ENCODE data around the gene PPP2R3A. TPM values are rescaled to one million over a fixed set of nuclear protein-coding genes. Genes with fewer than 3 reads are reported as not detected.

PPP2R3A gene
- total and polyA plus RNA-seq, 2 of the 13 experiments (the other 11 are each of a cell fraction or from before 2014, with no cell fraction given), result 0.07 to 0.12 TPM

GRCh38 chr3:136038668-136039067, 73.1 kb downstream of the PPP2R3A start (continued):
- TF ChIP-seq HNF4G (IDR thresholded peaks at IDR 0.05; ENCODE audit: borderline replicate concordance, low read depth, low read length) (no peak), HNF4G (CRISPR knock-in tag; IDR thresholded peaks at IDR 0.05; ENCODE audit: borderline replicate concordance, low read depth) (no peak), ZBTB38 (CRISPR knock-in tag; IDR thresholded peaks at IDR 0.05) (no peak), ZNF33A (CRISPR knock-in tag; IDR thresholded peaks at IDR 0.05; ENCODE audit: borderline replicate concordance) (no peak), CBX2 (IDR thresholded peaks at IDR 0.05; ENCODE audit: low read depth, low read length) (no peak), CBX2 (CRISPR knock-in tag; IDR thresholded peaks at IDR 0.05; ENCODE audit: low read depth) (no peak), PAF1 (CRISPR knock-in tag; IDR thresholded peaks at IDR 0.05) (no peak)
- TF ChIP-seq, protein P1, sequence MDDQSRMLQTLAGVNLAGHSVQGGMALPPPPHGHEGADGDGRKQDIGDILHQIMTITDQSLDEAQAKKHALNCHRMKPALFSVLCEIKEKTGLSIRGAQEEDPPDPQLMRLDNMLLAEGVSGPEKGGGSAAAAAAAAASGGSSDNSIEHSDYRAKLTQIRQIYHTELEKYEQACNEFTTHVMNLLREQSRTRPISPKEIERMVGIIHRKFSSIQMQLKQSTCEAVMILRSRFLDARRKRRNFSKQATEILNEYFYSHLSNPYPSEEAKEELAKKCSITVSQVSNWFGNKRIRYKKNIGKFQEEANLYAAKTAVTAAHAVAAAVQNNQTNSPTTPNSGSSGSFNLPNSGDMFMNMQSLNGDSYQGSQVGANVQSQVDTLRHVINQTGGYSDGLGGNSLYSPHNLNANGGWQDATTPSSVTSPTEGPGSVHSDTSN (CRISPR knock-in tag; IDR thresholded peaks at IDR 0.05; ENCODE audit: borderline replicate concordance), result no peak

DNA sequence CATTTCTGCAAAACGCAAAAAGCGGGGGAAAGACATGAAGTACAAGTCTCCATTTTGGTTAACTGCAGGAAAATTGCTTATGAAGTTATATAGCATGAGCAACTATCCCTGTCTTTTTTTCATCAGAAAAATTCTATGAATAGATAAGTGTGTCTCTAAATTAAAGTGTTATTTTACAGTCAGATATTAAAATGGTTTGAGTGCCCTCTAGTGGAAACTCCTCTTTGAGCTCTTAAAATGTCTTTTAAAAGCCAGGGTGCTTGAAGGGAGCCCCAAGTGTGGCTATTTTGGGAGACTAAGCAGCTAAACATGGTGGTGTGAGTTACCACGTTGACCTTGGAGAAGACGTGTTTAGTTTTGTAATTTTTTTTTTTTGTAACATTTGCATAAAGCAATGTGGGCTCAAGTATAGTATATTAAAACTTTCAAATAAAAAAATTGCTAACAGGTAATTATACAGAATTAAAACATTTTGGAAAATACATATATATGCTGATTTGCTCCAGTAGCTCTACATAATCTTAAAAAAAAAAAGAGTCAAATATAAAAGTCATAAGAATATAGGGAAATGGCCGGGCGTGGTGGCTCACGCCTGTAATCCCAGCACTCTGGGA, 77.2 kb downstream of the PPP2R3A start:
- CTCF ChIA-PET (ENCODE audit: low intra/inter-chr PET ratio, low total read pairs), result interaction anchor here (1.3 kb wide), 1 partner anchor 124 kb away, joined by 3 read pairs; no protein-coding TSS in a partner anchor
- TF ChIP-seq THAP8 (CRISPR knock-in tag; IDR thresholded peaks at IDR 0.05; ENCODE audit: borderline replicate concordance) (no peak), SNRNP70 (IDR thresholded peaks at IDR 0.05; ENCODE audit: low read depth, low read length) (no peak), STAG1 (CRISPR knock-in tag; IDR thresholded peaks at IDR 0.05) (peak; percentile 53), ZNF773 (CRISPR knock-in tag; IDR thresholded peaks at IDR 0.05; ENCODE audit: borderline replicate concordance) (no peak), SNAI1 (CRISPR knock-in tag; IDR thresholded peaks at IDR 0.05; ENCODE audit: borderline replicate concordance) (no peak), XRCC5 (optimal IDR thresholded peaks at IDR 0.05; ENCODE audit: low read length) (no peak)
- TF ChIP-seq, protein P2, sequence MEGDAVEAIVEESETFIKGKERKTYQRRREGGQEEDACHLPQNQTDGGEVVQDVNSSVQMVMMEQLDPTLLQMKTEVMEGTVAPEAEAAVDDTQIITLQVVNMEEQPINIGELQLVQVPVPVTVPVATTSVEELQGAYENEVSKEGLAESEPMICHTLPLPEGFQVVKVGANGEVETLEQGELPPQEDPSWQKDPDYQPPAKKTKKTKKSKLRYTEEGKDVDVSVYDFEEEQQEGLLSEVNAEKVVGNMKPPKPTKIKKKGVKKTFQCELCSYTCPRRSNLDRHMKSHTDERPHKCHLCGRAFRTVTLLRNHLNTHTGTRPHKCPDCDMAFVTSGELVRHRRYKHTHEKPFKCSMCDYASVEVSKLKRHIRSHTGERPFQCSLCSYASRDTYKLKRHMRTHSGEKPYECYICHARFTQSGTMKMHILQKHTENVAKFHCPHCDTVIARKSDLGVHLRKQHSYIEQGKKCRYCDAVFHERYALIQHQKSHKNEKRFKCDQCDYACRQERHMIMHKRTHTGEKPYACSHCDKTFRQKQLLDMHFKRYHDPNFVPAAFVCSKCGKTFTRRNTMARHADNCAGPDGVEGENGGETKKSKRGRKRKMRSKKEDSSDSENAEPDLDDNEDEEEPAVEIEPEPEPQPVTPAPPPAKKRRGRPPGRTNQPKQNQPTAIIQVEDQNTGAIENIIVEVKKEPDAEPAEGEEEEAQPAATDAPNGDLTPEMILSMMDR (CRISPR knock-in tag; IDR thresholded peaks at IDR 0.05), result peak; percentile 44
- POLR2A ChIA-PET, result no interaction called here
- in situ Hi-C loops (cut with HindIII; ENCODE audit: extremely low pct_ligation_motif_present, low pct_unique_long_range_greater_than_20kb) (loop anchor here (10.0 kb wide), 1 partner anchor 128 kb away; no protein-coding TSS in a partner anchor), intact Hi-C loops (cut with micrococcal nuclease; ENCODE audit: unreplicated experiment) (loop anchor here (1.0 kb wide), 1 partner anchor 124 kb away; no protein-coding TSS in a partner anchor)
- Histone ChIP-seq H4K20me1 (ENCODE audit: insufficient read depth, low read length) (no peaks in the 10 kb centered on the region), H3K9me3 (ENCODE audit: low read length) (no peaks in the 10 kb centered on the region), H3K9ac (ENCODE audit: insufficient read depth, low read depth, low read length) (no peak overlapping the region), H3K4me2 (ENCODE audit: low read depth, low read length) (no peak overlapping the region), H3K4me1 (ENCODE audit: insufficient read depth, low read length) (no peaks in the 10 kb centered on the region), H3K79me2 (ENCODE audit: insufficient read depth, low read length) (no peaks in the 10 kb centered on the region), H3K4me3 (replicated peaks in 1 of 3; ENCODE audit: insufficient read depth in 1 of 3, low read depth in 2 of 3, low read length in 3 of 3) (no peak overlapping the region), H2AFZ (ENCODE audit: low read length) (no peak overlapping the region), H3K27ac (ENCODE audit: extremely low read length, insufficient read depth, low read length) (no peak overlapping the region), H3K27me3 (ENCODE audit: control insufficient read depth in 1 of 2, insufficient read depth in 2 of 2, low read length in 2 of 2) (no peaks in the 10 kb centered on the region), H3K36me3 (replicated peaks in 1 of 2; ENCODE audit: control insufficient read depth in 1 of 2, insufficient read depth in 2 of 2, low read length in 2 of 2) (no peaks in the 10 kb centered on the region)
- 66% methylated on average over 7 of the region's 7 CpGs for WGBS (ENCODE audit: low lambda C conversion rate)
- ATAC-seq (no peak), FAIRE-seq (no peak), DNase-seq (ENCODE audit: low spot score) (peak; percentile 35)
- no TSS peak for BruUV-seq (replicated peaks)

All from HepG2 (cell line).